ENCODE measurements around the gene UQCR10. TPM values are rescaled to one million over a fixed set of nuclear protein-coding genes. Genes with fewer than 3 reads are reported as not detected.

The UQCR10 gene
- total and polyA plus RNA-seq, 4 donors = 41.4 to 189 (median 65.4) TPM

DNA sequence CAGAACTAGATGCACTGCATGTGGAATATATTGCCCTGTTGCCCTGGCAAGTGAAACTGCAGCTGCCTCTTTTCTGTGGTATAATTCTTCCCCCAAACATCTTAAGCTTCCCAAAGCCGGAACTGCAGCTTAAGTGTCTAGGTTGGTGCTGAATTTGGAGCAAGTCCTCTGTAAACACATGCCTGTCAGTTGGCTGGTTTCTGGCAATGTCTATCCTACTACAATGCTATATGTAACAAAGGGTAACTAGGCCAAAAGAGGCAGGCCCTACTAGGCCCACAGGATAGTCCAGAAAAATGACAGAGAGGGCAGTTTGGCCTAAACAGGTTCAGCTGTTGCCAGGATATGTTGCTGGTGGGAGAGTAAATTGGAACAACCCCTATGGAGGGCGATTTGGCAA lies 43.0 kb downstream of the UQCR10 start:
- 44% methylated on average over 2 of the region's 2 CpGs for WGBS, 2 donors
- no peak overlapping the region for H3K27ac ChIP-seq (ENCODE audit: low read depth in 1 of 2, low read length in 2 of 2)
- H3K9me3 ChIP-seq (ENCODE audit: control insufficient read depth, low read length) = no peaks in the 10 kb centered on the region
- ATAC-seq (ENCODE audit: low FRiP score) (no peak), DNase-seq (no peak)
- H3K27me3 ChIP-seq (ENCODE audit: control insufficient read depth in 1 of 2, insufficient read depth in 2 of 2, low read length in 1 of 2) = no peaks in the 10 kb centered on the region
- no peak overlapping the region for H3K4me3 ChIP-seq (ENCODE audit: low read length in 2 of 2)
- intact Hi-C loops (cut with DNase I) = no loop called here
- no peaks in the 10 kb centered on the region for H3K4me1 ChIP-seq (ENCODE audit: control insufficient read depth in 1 of 2, insufficient read depth in 2 of 2, low read length in 2 of 2)
- peaks cover 4 to 29% of the 10 kb centered on the region in 2 donors for H3K36me3 ChIP-seq (ENCODE audit: control insufficient read depth in 1 of 2, insufficient read depth in 2 of 2, low read length in 1 of 2)

DNA sequence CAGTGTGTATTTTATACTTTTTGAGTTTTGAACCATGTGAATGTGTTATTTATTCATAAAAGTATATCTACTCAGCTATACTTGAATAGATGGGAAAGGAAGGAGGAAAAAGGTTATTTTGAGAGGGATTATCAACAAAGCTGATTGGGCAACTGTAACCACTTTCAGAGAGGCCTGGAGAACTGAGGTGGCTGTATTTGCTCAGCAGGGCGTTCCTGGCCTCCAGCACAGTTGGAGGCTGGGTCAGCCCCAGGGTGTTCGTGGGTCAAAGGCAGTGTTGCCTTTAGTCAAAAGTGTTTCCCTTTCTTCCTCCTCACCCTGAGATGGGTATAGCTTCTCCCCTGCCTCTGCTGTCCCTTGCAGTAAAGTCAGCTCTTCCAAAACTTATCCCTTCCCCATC lies 44.2 kb downstream of the UQCR10 start:
- no peak for DNase-seq
- WGBS, 2 donors = 64 to 67% methylated on average over 2 of the region's 2 CpGs
- ATAC-seq (ENCODE audit: low FRiP score) = no peak
- intact Hi-C loops (cut with DNase I) = no loop called here
- H3K27ac ChIP-seq (ENCODE audit: low read depth in 1 of 2, low read length in 2 of 2) = no peak overlapping the region
- H3K4me3 ChIP-seq (ENCODE audit: low read length in 2 of 2) = no peak overlapping the region
- H3K9me3 ChIP-seq (ENCODE audit: control insufficient read depth, low read length) = no peaks in the 10 kb centered on the region
- peaks cover 4 to 21% of the 10 kb centered on the region in 2 donors for H3K36me3 ChIP-seq (ENCODE audit: control insufficient read depth in 1 of 2, insufficient read depth in 2 of 2, low read length in 1 of 2)
- no peaks in the 10 kb centered on the region for H3K4me1 ChIP-seq (ENCODE audit: control insufficient read depth in 1 of 2, insufficient read depth in 2 of 2, low read length in 2 of 2)
- no peaks in the 10 kb centered on the region for H3K27me3 ChIP-seq (ENCODE audit: control insufficient read depth in 1 of 2, insufficient read depth in 2 of 2, low read length in 1 of 2)

DNA sequence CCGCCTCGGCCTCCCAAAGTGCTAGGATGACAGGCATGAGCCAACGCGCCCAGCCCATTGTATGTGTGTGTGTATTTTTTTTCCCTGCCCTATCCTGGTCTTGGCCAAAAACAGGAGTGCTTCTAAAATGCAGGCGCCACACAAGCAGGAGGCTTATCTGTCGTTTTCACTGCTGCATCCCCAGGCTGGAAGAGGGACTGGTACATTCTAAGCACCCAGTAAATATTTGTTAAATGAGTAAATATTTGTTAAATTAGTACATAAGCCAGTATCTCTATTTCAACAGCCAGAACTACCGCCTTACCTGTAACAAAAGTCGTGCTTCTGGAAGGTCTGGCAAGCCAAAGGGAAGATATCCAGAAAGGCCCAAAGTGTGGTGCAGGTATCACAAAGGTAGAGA lies 46.0 kb downstream of the UQCR10 start:
- no peak overlapping the region for H3K4me3 ChIP-seq (ENCODE audit: low read length in 2 of 2)
- no peaks in the 10 kb centered on the region for H3K4me1 ChIP-seq (ENCODE audit: control insufficient read depth in 1 of 2, insufficient read depth in 2 of 2, low read length in 2 of 2)
- intact Hi-C loops (cut with DNase I) = no loop called here
- no peaks in the 10 kb centered on the region for H3K9me3 ChIP-seq (ENCODE audit: control insufficient read depth, low read length)
- H3K36me3 ChIP-seq (ENCODE audit: control insufficient read depth in 1 of 2, insufficient read depth in 2 of 2, low read length in 1 of 2) = peaks cover 4 to 11% of the 10 kb centered on the region in 2 donors
- DNase-seq (no peak), ATAC-seq (ENCODE audit: low FRiP score) (no peak)
- no peak overlapping the region for H3K27ac ChIP-seq (ENCODE audit: low read depth in 1 of 2, low read length in 2 of 2)
- H3K27me3 ChIP-seq (ENCODE audit: control insufficient read depth in 1 of 2, insufficient read depth in 2 of 2, low read length in 1 of 2) = no peaks in the 10 kb centered on the region
- 94 to 96% methylated on average over 8 of the region's 8 CpGs for WGBS, 2 donors

DNA sequence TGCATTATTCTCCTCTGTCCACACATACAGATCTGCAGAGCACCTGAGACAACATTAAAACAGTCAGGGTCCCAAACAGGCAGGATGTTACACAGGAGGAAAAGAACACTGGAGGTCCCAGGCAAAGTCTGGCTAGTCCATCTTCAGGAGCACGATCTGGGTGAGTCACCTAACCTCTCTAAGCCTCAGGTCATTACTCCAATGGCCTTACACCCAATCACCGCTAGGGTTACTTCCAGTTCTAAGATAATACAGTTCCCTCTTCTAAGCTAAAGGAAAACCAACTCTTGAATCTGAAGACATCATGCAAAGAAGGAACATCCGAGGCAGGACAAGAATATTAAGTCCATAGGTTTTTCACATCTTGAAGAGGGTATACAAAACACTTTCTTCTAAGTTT lies 46.4 kb downstream of the UQCR10 start:
- Histone ChIP-seq H3K4me1 (ENCODE audit: control insufficient read depth in 1 of 2, insufficient read depth in 2 of 2, low read length in 2 of 2) (no peaks in the 10 kb centered on the region), H3K27ac (ENCODE audit: low read depth in 1 of 2, low read length in 2 of 2) (no peak overlapping the region), H3K4me3 (ENCODE audit: low read length in 2 of 2) (no peak overlapping the region), H3K27me3 (ENCODE audit: control insufficient read depth in 1 of 2, insufficient read depth in 2 of 2, low read length in 1 of 2) (no peaks in the 10 kb centered on the region), H3K9me3 (ENCODE audit: control insufficient read depth, low read length) (no peaks in the 10 kb centered on the region), H3K36me3 (ENCODE audit: control insufficient read depth in 1 of 2, insufficient read depth in 2 of 2, low read length in 1 of 2) (peaks cover 4 to 11% of the 10 kb centered on the region in 2 donors)
- ATAC-seq (ENCODE audit: low FRiP score) = no peak
- DNase-seq = no peak
- WGBS, 2 donors = 82 to 89% methylated on average over 3 of the region's 3 CpGs
- intact Hi-C loops (cut with DNase I) = no loop called here

DNA sequence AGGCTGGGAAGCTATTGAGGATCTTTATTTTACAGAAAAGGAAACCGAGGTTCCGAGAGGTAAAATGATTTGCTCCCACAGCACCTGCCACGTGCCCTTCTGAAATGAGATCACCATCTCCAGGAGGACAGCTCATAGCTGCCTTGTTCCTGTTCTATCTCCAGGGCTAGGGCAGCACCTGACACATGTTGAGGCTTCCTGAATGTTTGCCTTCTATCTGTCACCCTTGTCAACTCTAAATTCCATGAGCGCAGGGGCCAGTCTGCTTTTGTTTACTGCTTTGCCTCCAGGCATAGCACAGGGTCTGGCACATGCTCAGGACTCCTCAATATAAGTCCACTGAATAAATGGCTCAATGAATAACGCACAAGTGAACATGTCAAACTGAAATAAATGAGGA lies 46.8 kb downstream of the UQCR10 start:
- no peak overlapping the region for H3K4me3 ChIP-seq (ENCODE audit: low read length in 2 of 2)
- ATAC-seq (ENCODE audit: low FRiP score) = no peak
- 82 to 86% methylated on average over 5 of the region's 5 CpGs for WGBS, 2 donors
- intact Hi-C loops (cut with DNase I) = no loop called here
- peaks cover 4 to 14% of the 10 kb centered on the region in 2 donors for H3K36me3 ChIP-seq (ENCODE audit: control insufficient read depth in 1 of 2, insufficient read depth in 2 of 2, low read length in 1 of 2)
- no peaks in the 10 kb centered on the region for H3K27me3 ChIP-seq (ENCODE audit: control insufficient read depth in 1 of 2, insufficient read depth in 2 of 2, low read length in 1 of 2)
- no peaks in the 10 kb centered on the region for H3K9me3 ChIP-seq (ENCODE audit: control insufficient read depth, low read length)
- no peak overlapping the region for H3K27ac ChIP-seq (ENCODE audit: low read depth in 1 of 2, low read length in 2 of 2)
- no peak for DNase-seq
- H3K4me1 ChIP-seq (ENCODE audit: control insufficient read depth in 1 of 2, insufficient read depth in 2 of 2, low read length in 2 of 2) = no peaks in the 10 kb centered on the region

DNA sequence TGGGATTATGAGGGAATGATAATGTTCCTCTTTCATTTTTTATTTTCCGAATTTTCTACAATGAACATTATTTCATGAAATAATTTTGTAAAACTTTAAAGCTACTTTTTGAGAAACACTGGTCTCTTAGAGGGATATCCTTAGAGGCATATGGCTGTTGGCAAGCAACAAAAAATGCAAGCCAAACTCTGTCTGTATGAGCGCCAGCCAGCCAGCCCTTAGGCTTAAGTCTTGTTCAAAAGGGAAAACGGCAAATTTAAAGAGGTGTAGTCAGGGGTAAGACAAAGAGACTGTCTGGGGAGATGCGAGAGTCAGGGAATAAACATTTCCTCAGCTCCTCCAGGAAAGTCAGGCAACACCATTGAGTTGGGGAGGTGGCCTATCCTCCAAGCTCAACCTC lies 48.4 kb downstream of the UQCR10 start:
- Histone ChIP-seq H3K27me3 (ENCODE audit: control insufficient read depth in 1 of 2, insufficient read depth in 2 of 2, low read length in 1 of 2) (no peaks in the 10 kb centered on the region), H3K4me3 (ENCODE audit: low read length in 2 of 2) (no peak overlapping the region), H3K36me3 (ENCODE audit: control insufficient read depth in 1 of 2, insufficient read depth in 2 of 2, low read length in 1 of 2) (peaks cover 4 to 14% of the 10 kb centered on the region in 2 donors), H3K4me1 (ENCODE audit: control insufficient read depth in 1 of 2, insufficient read depth in 2 of 2, low read length in 2 of 2) (no peaks in the 10 kb centered on the region), H3K9me3 (ENCODE audit: control insufficient read depth, low read length) (no peaks in the 10 kb centered on the region), H3K27ac (ENCODE audit: low read depth in 1 of 2, low read length in 2 of 2) (no peak overlapping the region)
- DNase-seq (no peak), ATAC-seq (ENCODE audit: low FRiP score) (no peak)
- intact Hi-C loops (cut with DNase I) = no loop called here
- WGBS, 2 donors = 38 to 40% methylated on average over 4 of the region's 4 CpGs

DNA sequence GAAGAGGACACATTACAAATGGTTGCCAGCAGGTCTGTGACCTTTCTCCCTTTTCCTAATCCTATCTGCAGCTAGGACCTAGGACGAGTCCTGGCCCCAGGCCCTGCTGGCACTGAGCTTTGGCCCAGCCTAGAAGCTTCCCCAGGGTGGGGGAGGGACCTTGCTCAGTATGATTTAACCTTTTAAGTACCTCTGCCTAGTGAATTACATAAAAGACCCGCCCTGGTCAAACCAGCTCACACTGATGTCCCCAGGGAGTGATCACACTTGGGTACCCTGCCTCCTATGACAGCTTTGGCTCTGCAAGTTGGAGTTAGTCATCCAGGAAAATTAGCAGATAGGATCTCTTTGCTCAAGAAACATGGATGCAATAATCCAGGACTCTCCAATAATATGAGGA lies 49.0 kb downstream of the UQCR10 start:
- no peak for DNase-seq
- intact Hi-C loops (cut with DNase I) = no loop called here
- ATAC-seq (ENCODE audit: low FRiP score) = peak; percentile 57

GRCh38 chr22:29816539-29816938 lies 49.4 kb downstream of the UQCR10 start:
- no peaks in the 10 kb centered on the region for H3K27me3 ChIP-seq (ENCODE audit: control insufficient read depth in 1 of 2, insufficient read depth in 2 of 2, low read length in 1 of 2)
- intact Hi-C loops (cut with DNase I) = no loop called here
- no peak for DNase-seq
- WGBS, 2 donors = 69 to 72% methylated on average over 6 of the region's 6 CpGs
- H3K4me3 ChIP-seq (ENCODE audit: low read length in 2 of 2) = no peak overlapping the region
- H3K9me3 ChIP-seq (ENCODE audit: control insufficient read depth, low read length) = no peaks in the 10 kb centered on the region
- peaks cover 4 to 15% of the 10 kb centered on the region in 2 donors for H3K36me3 ChIP-seq (ENCODE audit: control insufficient read depth in 1 of 2, insufficient read depth in 2 of 2, low read length in 1 of 2)
- ATAC-seq (ENCODE audit: low FRiP score) = no peak
- H3K27ac ChIP-seq (ENCODE audit: low read depth in 1 of 2, low read length in 2 of 2) = no peak overlapping the region
- no peaks in the 10 kb centered on the region for H3K4me1 ChIP-seq (ENCODE audit: control insufficient read depth in 1 of 2, insufficient read depth in 2 of 2, low read length in 2 of 2)

More for the DNA sequence above, 49.0 kb downstream of the UQCR10 start:
- H3K36me3 ChIP-seq (ENCODE audit: control insufficient read depth in 1 of 2, insufficient read depth in 2 of 2, low read length in 1 of 2) = peaks cover 4 to 14% of the 10 kb centered on the region in 2 donors
- H3K4me1 ChIP-seq (ENCODE audit: control insufficient read depth in 1 of 2, insufficient read depth in 2 of 2, low read length in 2 of 2) = no peaks in the 10 kb centered on the region
- H3K9me3 ChIP-seq (ENCODE audit: control insufficient read depth, low read length) = no peaks in the 10 kb centered on the region
- no peak overlapping the region for H3K27ac ChIP-seq (ENCODE audit: low read depth in 1 of 2, low read length in 2 of 2)
- WGBS, 2 donors = 29 to 33% methylated on average over 2 of the region's 2 CpGs
- no peak overlapping the region for H3K4me3 ChIP-seq (ENCODE audit: low read length in 2 of 2)
- H3K27me3 ChIP-seq (ENCODE audit: control insufficient read depth in 1 of 2, insufficient read depth in 2 of 2, low read length in 1 of 2) = no peaks in the 10 kb centered on the region

DNA sequence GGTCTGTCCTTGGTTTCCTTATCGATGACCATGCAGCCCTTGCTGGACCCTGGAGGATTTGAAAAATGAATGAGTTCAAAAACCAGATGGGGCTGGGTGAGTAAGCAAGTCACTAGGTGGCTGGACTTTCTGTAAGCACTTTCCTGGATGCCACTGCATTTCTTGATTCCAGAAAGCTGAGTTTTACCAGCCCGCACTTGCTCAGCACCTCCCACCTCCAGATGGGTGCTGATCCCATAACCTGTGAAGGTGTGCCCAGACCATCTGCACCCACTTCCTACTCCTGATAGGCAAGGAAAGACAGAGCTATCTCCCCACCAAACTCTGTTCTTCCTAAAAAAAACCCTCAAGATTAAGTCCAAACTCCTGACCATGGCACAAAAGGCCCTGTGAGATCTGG lies 49.8 kb downstream of the UQCR10 start:
- WGBS, 2 donors = 86 to 88% methylated on average over 2 of the region's 2 CpGs
- H3K36me3 ChIP-seq (ENCODE audit: control insufficient read depth in 1 of 2, insufficient read depth in 2 of 2, low read length in 1 of 2) = peaks cover 4 to 16% of the 10 kb centered on the region in 2 donors
- H3K9me3 ChIP-seq (ENCODE audit: control insufficient read depth, low read length) = no peaks in the 10 kb centered on the region
- H3K27ac ChIP-seq (ENCODE audit: low read depth in 1 of 2, low read length in 2 of 2) = no peak overlapping the region
- ATAC-seq (ENCODE audit: low FRiP score) (no peak), DNase-seq (no peak)
- no peak overlapping the region for H3K4me3 ChIP-seq (ENCODE audit: low read length in 2 of 2)
- intact Hi-C loops (cut with DNase I) = no loop called here
- H3K27me3 ChIP-seq (ENCODE audit: control insufficient read depth in 1 of 2, insufficient read depth in 2 of 2, low read length in 1 of 2) = no peaks in the 10 kb centered on the region
- no peaks in the 10 kb centered on the region for H3K4me1 ChIP-seq (ENCODE audit: control insufficient read depth in 1 of 2, insufficient read depth in 2 of 2, low read length in 2 of 2)

Data from aorta (tissue), 5 donors.